Measurements from ENCODE around the gene AOX1. TPM values are rescaled to one million over a fixed set of nuclear protein-coding genes. Genes with fewer than 3 reads are reported as not detected.

Gene AOX1
- polyA plus RNA-seq, 2 of the 4 experiments (the other 2 are of a cell fraction): 3.6 to 5.4 TPM

DNA sequence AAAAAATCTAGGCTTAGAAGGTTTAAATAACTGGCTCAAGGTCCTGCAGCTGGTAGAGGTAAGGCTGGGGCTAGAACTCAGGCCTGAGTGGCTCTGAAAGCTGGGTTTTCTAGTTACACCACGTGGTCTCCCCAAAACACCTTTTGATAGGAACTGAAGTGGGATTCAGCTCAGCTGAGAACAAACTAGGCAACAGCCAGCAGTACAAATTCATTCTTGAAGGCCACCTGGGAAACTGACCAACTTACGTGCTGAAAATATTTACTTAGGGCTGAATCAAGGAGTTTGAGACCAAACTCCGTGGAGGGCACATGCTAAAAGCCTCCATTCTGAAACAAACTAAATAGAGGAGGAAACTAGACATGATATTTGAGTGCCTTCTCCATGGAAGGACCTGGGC lies 67.2 kb downstream of the AOX1 start:
- ChIA-PET POLR2A (no interaction called here), CTCF (interaction anchor here (1.6 kb wide), 1 partner anchor 9 kb away, joined by 3 read pairs; no protein-coding TSS in a partner anchor)
- 0 out of 3 replicates have a peak, but pooled peaks cover 3% of the 10 kb centered on the region for H3K9me3 ChIP-seq
- ATAC-seq: no peak
- 40% methylated on average over 3 of the region's 3 CpGs for WGBS (ENCODE audit: missing lambda C conversion rate)
- H3K4me2 ChIP-seq: no peak overlapping the region
- no peak overlapping the region for H3K27ac ChIP-seq
- FAIRE-seq: no peak
- no peak for DNase-seq (ENCODE audit: low read depth in 1 of 2, low spot score in 1 of 2)
- no peak overlapping the region for H3K4me3 ChIP-seq
- TF ChIP-seq CHD2 (IDR thresholded peaks at IDR 0.05; ENCODE audit: low read length, partially characterized antibody) (no peak), ZFP36 (IDR thresholded peaks at IDR 0.05; ENCODE audit: borderline replicate concordance, partially characterized antibody) (no peak), JUNB (IDR thresholded peaks at IDR 0.05) (no peak), POLR2A (IDR thresholded peaks at IDR 0.05; ENCODE audit: low read length) (no peak)
- TF ChIP-seq, protein P1, sequence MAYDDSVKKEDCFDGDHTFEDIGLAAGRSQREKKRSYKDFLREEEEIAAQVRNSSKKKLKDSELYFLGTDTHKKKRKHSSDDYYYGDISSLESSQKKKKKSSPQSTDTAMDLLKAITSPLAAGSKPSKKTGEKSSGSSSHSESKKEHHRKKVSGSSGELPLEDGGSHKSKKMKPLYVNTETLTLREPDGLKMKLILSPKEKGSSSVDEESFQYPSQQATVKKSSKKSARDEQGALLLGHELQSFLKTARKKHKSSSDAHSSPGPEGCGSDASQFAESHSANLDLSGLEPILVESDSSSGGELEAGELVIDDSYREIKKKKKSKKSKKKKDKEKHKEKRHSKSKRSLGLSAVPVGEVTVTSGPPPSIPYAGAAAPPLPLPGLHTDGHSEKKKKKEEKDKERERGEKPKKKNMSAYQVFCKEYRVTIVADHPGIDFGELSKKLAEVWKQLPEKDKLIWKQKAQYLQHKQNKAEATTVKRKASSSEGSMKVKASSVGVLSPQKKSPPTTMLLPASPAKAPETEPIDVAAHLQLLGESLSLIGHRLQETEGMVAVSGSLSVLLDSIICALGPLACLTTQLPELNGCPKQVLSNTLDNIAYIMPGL (CRISPR knock-in tag; IDR thresholded peaks at IDR 0.05; ENCODE audit: borderline replicate concordance): no peak
- peaks cover 11% of the 10 kb centered on the region for H3K4me1 ChIP-seq

DNA sequence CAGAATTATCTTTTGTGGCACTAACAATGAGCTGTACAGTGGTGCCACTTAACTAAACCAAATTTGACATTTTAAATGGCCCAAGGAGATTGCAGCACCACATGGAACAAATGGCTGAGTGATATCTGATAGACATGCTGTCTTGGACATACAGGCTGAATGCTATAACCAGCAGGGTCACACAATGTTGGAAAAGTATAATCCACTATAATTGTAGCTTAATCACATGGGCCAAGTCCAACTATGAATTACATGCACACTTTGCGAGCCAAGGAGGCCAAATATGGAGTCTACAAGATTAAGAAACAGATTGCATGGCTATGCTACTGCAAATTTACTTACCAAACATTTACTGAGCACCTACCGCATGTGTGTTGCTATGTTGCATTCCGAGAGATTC lies 69.0 kb downstream of the AOX1 start:
- FAIRE-seq: no peak
- WGBS (ENCODE audit: missing lambda C conversion rate): 87% methylated on average over 3 of the region's 3 CpGs
- no peak overlapping the region for H3K4me2 ChIP-seq
- no peak overlapping the region for H3K4me3 ChIP-seq
- no peak for DNase-seq (ENCODE audit: low read depth in 1 of 2, low spot score in 1 of 2)
- POLR2A ChIA-PET: no interaction called here
- no peak overlapping the region for H3K27ac ChIP-seq
- H3K4me1 ChIP-seq: no peaks in the 10 kb centered on the region
- TF ChIP-seq NPAS2 (CRISPR knock-in tag; IDR thresholded peaks at IDR 0.05; ENCODE audit: borderline replicate concordance): no peak
- TF ChIP-seq ZNF302 (CRISPR knock-in tag; IDR thresholded peaks at IDR 0.05): no peak
- no peak for TF ChIP-seq POLR2A (IDR thresholded peaks at IDR 0.05; ENCODE audit: low read length)
- TF ChIP-seq, protein P1 (CRISPR knock-in tag; IDR thresholded peaks at IDR 0.05; ENCODE audit: borderline replicate concordance): no peak
- TF ChIP-seq, protein P2, sequence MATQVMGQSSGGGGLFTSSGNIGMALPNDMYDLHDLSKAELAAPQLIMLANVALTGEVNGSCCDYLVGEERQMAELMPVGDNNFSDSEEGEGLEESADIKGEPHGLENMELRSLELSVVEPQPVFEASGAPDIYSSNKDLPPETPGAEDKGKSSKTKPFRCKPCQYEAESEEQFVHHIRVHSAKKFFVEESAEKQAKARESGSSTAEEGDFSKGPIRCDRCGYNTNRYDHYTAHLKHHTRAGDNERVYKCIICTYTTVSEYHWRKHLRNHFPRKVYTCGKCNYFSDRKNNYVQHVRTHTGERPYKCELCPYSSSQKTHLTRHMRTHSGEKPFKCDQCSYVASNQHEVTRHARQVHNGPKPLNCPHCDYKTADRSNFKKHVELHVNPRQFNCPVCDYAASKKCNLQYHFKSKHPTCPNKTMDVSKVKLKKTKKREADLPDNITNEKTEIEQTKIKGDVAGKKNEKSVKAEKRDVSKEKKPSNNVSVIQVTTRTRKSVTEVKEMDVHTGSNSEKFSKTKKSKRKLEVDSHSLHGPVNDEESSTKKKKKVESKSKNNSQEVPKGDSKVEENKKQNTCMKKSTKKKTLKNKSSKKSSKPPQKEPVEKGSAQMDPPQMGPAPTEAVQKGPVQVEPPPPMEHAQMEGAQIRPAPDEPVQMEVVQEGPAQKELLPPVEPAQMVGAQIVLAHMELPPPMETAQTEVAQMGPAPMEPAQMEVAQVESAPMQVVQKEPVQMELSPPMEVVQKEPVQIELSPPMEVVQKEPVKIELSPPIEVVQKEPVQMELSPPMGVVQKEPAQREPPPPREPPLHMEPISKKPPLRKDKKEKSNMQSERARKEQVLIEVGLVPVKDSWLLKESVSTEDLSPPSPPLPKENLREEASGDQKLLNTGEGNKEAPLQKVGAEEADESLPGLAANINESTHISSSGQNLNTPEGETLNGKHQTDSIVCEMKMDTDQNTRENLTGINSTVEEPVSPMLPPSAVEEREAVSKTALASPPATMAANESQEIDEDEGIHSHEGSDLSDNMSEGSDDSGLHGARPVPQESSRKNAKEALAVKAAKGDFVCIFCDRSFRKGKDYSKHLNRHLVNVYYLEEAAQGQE (IDR thresholded peaks at IDR 0.05): no peak
- no peak for TF ChIP-seq FOSL2 (IDR thresholded peaks at IDR 0.05)
- TF ChIP-seq FOSL2 (CRISPR knock-in tag; IDR thresholded peaks at IDR 0.05): no peak
- no peak for TF ChIP-seq CEBPB (IDR thresholded peaks at IDR 0.05)
- TF ChIP-seq CHD2 (IDR thresholded peaks at IDR 0.05; ENCODE audit: low read length, partially characterized antibody): no peak
- TF ChIP-seq GATA3 (IDR thresholded peaks at IDR 0.05; ENCODE audit: borderline replicate concordance): no peak
- TF ChIP-seq TFCP2L1 (CRISPR knock-in tag; IDR thresholded peaks at IDR 0.05): no peak
- TF ChIP-seq HDAC2 (IDR thresholded peaks at IDR 0.05): no peak
- TF ChIP-seq JUNB (IDR thresholded peaks at IDR 0.05): no peak
- no peak for TF ChIP-seq ZC3H11A (IDR thresholded peaks at IDR 0.05)
- no peaks in the 10 kb centered on the region for H3K9me3 ChIP-seq
- no peak for ATAC-seq
- CTCF ChIA-PET: interaction anchor here (1.3 to 1.7 kb wide), 3 partner anchors 14 to 49 kb away, joined by 4 to 5 read pairs (median 4); no protein-coding TSS in a partner anchor
